RWPE2 (cell line): ENCODE measurements around the gene WDR86.

ENCODE experiments used
- ATAC-seq: fragments of 200-7000 bp; cut with Tn5 transposase; 3 replicates; pipeline ENCODE4 v1.9.1; 2021; ENCODE audit warnings: low read depth
- DNase-seq: peaks from one replicate; pipeline ENCODE4 v3.0.0-alpha.2; 2020; ENCODE audit warnings: low spot score
- H3K27ac ChIP-seq: fragments of 450-650 bp; 2 replicates; pipeline ENCODE4 v1.5.1; 2017; ENCODE audit warnings: mild to moderate bottlenecking; ENCODE audit not compliant: poor library complexity, severe bottlenecking
- H3K27me3 ChIP-seq: fragments of 250-450 bp; sonication (Bioruptor Pico); 2 replicates; pipeline ENCODE4 v1.5.1; 2021; ENCODE audit warnings: mild to moderate bottlenecking, moderate library complexity; ENCODE audit not compliant: insufficient read depth, poor library complexity, severe bottlenecking
- H3K36me3 ChIP-seq: fragments of 250-450 bp; sonication (Bioruptor Pico); 2 replicates; pipeline ENCODE4 v1.5.1; 2020; ENCODE audit warnings: low read depth, mild to moderate bottlenecking, moderate library complexity
- H3K4me1 ChIP-seq: fragments of 250-450 bp; sonication (Bioruptor Pico); 2 replicates; pipeline ENCODE4 v1.5.1; 2021; ENCODE audit warnings: mild to moderate bottlenecking, moderate library complexity; ENCODE audit not compliant: insufficient read depth, poor library complexity, severe bottlenecking
- H3K4me3 ChIP-seq: fragments of 250-450 bp; sonication (Bioruptor Pico); 2 replicates; pipeline ENCODE4 v1.5.1; 2021; ENCODE audit warnings: mild to moderate bottlenecking, moderate library complexity; ENCODE audit not compliant: severe bottlenecking
- H3K9me3 ChIP-seq: fragments of 250-450 bp; sonication (Bioruptor Pico); 2 replicates; pipeline ENCODE4 v1.5.1; 2021; ENCODE audit warnings: mild to moderate bottlenecking, moderate library complexity; ENCODE audit not compliant: severe bottlenecking
- CTCF ChIP-seq: fragments of 450-650 bp; IDR thresholded peaks from one replicate; pipeline ENCODE4 v1.5.1; 2017; ENCODE audit warnings: mild to moderate bottlenecking, moderate library complexity; ENCODE audit not compliant: poor library complexity, severe bottlenecking

WDR86 gene

GRCh38 chr7:151430391-151431205 is 20.8 kb upstream of the WDR86 start:
- H3K4me1 ChIP-seq: peaks cover 11% of the 10 kb centered on the region
- H3K9me3 ChIP-seq: no peaks in the 10 kb centered on the region
- no peaks in the 10 kb centered on the region for H3K36me3 ChIP-seq
- ATAC-seq (no peak), DNase-seq (no peak)
- no peak overlapping the region for H3K4me3 ChIP-seq
- H3K27me3 ChIP-seq: no peaks in the 10 kb centered on the region
- no peak for TF ChIP-seq CTCF
- no peak overlapping the region for H3K27ac ChIP-seq

- Histone ChIP-seq H3K27me3 (no peaks in the 10 kb centered on the region), H3K4me3 (no peak overlapping the region), H3K9me3 (no peaks in the 10 kb centered on the region), H3K27ac (no peak overlapping the region), H3K4me1 (peaks cover 11% of the 10 kb centered on the region), H3K36me3 (no peaks in the 10 kb centered on the region)
- no peak for TF ChIP-seq CTCF
- ATAC-seq (no peak), DNase-seq (no peak)
These were observed 19.9 kb upstream of the WDR86 start for GRCh38 chr7:151429560-151430331.

GRCh38 chr7:151429237-151429559 is 19.4 kb upstream of the WDR86 start:
- peaks cover 11% of the 10 kb centered on the region for H3K4me1 ChIP-seq
- no peak overlapping the region for H3K27ac ChIP-seq
- H3K27me3 ChIP-seq: no peaks in the 10 kb centered on the region
- H3K4me3 ChIP-seq: no peak overlapping the region
- DNase-seq (no peak), ATAC-seq (no peak)
- TF ChIP-seq CTCF: no peak
- H3K9me3 ChIP-seq: no peaks in the 10 kb centered on the region
- H3K36me3 ChIP-seq: no peaks in the 10 kb centered on the region

- ATAC-seq (no peak), DNase-seq (no peak)
- Histone ChIP-seq H3K4me1 (peaks cover 11% of the 10 kb centered on the region), H3K4me3 (no peak overlapping the region), H3K27ac (no peak overlapping the region), H3K9me3 (no peaks in the 10 kb centered on the region), H3K36me3 (no peaks in the 10 kb centered on the region), H3K27me3 (no peaks in the 10 kb centered on the region)
- no peak for TF ChIP-seq CTCF
These were observed 18.8 kb upstream of the WDR86 start for GRCh38 chr7:151428378-151429236.
